ENCODE measurements around the gene ARHGEF3.

ARHGEF3 gene

GRCh38 chr3:56801662-56802377 is at the start of gene ARHGEF3:
TSS of gene ARHGEF3 (minus strand) at chr3:56801949. CDS start at chr3:56801798, 151 bp downstream.
- peak; percentile 62 for DNase-seq

- no peak for DNase-seq
These were observed 47.9 kb upstream of the ARHGEF3 start for GRCh38 chr3:56849698-56850097.

GRCh38 chr3:56845505-56845904 is 43.8 kb upstream of the ARHGEF3 start:
- DNase-seq, result no peak

GRCh38 chr3:56844536-56844935 is 42.8 kb upstream of the ARHGEF3 start:
- no peak for DNase-seq

DNA sequence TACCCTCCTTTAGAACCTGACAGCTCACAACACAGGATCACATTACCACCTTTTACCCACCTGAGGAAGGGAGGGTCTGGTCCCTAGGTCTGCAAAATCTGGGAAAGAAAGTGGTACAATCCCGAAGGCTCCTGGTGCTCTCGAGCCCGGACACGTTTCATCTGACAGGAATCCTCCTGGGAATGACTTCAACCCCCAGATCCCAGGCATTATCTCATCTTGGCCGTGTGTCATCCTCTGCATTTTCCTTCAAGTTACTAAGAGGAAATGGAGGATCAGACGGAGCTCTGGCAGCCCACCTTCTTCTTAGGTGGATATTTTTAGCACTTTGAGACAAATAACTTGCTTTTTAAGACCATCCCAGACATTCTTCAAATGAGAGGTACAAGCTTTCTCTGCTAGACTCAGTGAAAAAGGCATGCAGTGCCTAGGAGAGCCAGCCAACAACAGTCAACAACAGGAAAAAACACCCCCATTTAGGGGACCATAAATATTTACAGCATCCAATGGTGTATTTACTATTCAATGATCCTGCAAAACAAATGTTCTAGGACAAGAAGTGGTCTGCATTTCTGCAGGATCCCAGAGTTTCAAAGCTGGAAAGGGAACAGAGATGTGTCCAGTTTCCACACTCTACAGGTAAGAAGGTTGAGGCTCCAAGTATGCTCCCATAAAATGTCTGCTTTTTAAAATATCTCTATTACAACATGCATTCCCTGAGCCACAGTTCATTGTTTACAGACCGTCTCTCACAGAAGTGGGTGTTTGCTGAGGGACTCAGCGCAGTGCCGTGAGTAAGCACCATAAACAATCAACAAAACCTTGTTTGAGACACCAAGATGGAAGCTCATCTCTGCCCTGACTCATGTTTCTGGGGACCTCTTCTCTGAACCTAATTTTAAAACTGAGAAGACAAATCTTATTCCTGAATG is 38.3 kb upstream of the ARHGEF3 start:
- no peak for DNase-seq

DNA sequence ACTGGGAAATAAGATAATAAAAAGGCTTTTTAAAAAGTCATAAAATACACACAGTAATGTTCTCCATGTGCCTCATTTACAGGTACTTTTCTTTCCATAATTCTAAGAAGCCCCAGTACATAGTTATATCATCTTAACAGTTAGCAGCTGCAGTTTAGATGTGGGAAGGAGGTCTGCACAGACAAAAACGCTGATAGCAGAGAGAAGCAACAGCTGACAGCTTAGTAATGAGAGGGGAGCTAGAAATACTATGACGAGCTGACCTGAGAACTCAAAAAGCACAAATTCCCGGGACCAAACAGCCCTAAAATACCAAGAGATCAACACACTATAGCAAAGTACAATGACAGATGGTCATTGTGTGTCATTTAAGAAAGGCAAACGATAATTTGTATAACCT is 36.7 kb upstream of the ARHGEF3 start:
- no peak for DNase-seq

DNA sequence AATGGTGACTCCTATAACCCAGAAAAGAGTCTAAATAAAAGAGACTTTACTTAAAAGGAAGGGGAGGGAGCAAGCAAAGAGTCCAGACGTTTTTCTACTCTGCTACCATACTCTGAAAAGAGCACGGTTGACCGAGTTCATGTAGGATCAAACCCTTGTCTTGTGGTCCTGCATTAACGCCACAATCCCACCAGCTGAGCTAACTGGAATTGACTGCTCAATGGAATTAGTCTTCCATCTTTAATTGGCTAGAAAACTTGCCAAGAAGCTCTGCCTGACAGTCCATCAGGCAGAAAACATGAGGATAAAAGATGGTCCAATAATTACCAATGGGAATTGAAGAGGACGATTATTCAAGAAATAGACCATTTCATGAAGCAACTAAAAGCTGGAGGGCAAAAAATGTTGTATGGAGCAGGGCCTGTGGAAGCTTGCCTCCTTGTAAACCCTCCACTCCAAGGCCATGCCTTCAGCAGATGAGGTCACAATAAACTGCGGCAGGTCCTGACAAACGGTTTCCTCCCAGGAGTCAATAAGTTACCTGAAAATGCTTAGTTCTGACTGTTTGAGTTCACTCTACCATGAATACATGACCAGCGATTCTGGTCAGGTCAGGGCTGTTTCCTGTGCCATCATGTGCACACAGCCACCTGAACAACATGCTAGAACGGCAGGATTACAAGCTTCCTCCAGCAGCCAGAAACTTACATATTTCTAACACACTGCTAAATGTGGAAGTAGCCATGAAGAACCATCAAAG is 35.6 kb upstream of the ARHGEF3 start:
- no peak for DNase-seq

DNA sequence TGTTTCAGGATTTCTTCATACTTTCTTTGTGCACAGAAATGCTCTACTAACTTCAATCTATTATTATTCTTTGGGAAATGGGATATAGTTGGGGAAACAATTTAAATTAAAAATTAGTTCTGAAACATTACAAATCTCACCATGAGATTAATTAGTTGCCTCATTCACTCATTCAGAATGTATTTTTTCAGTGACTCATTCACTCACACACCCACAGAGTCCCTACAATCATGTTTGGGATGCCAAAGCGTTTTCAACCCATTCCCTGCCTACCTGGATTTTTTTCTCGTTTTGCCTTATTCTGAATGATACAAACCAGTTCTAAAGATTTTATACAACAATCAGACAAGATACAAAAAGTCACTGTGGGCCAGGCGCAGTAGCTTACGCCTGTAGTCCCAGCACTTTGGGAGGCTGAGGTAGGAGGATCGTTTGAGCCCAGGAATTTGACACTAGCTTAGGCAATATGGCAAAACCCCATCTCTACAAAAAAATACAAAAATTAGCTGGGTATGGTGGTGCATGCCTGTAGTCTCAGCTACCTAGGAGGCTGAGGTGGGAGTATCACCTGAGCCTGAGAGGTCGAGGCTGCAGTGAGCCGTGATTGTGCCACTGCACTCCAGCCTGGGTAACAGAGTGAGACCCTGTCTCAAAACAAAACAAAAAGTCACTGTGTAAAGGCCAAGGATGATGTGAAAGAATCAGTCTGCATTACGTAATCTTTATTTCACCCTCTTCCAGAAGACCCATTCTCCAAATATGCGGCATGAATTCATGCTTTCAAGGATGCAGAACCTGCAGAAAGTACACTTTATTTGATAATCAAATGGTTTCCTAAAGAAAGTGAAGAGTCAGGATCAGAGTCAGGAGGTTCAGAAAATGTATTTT is 34.8 kb upstream of the ARHGEF3 start:
- DNase-seq, result no peak

GRCh38 chr3:56835650-56836227 is 34.0 kb upstream of the ARHGEF3 start:
- DNase-seq, result no peak

DNA sequence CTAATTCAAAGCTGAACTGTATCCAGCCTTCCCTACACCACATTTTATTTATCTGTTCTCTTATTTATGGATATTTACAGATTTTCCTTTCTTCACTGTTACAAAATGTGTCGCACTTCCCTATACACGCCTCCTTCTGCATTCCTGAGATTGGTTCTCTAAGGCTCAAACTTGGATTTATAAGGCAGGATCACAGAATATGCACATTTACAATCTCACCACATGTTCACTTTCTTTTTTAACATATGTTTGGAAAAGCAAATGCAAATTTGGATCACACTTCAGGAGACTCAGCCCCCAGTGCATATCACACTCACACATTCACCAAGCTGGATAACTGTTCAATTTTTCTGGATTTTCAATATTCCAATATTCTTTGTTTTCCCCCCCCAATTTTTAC is 31.8 kb upstream of the ARHGEF3 start:
- DNase-seq, result no peak

GRCh38 chr3:56833022-56833421 is 31.3 kb upstream of the ARHGEF3 start:
- DNase-seq, result no peak

DNA sequence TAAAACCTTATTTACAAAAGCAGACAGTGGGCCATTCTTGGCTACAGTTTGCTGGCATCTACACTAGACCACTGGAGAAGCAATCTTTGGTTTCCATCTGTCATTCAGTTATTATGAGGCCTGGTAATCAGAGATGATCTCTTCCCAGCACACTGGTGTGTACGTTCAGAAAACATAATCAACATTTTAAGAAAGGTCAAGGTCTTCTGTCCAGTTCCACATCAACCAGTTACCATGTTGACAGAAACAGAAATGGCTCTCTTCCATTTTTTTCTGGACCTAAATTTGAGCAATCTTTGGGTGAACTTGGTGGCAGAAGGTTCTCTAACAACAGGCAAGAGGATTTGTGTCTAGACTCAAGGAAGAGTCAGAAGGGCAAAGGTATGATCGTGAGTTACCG is 29.8 kb upstream of the ARHGEF3 start:
- no peak for DNase-seq

DNA sequence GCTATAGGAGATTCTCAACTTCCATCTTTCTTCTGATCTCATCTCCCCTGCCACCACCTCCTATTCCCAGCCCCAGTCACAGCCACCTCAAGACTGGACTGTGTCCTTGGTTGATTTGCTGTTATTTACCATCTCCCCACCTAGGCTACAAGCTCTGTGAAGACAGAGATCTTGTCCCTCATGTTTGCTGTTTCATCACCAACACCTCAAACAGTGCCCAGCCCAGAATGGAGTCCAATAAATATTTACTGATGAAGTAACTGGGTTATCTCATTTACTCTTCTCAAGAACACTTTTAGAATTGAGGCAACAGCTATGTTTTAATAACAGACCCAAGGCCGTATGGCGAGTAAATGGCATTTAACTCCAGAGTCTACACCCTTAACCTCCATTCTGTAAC is 29.1 kb upstream of the ARHGEF3 start:
- DNase-seq, result no peak

DNA sequence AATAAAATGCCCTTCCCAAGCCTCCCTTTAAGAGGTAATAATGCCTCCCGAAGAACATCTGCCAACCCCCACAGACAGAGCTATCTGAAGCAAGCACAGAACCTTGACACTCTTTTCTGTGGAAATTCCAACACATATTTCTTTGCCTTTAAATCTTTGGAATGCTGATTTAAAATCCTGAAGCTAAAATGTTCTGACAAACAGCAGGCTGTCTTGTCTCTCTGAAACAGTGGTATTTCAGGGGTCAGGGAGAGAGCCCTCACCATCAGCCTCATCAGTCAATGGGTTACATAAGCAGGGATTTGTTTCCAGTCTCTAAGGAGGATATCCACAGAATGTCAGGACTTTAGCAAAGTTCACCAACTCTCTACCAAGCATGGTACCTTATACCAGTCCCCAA is 27.8 kb upstream of the ARHGEF3 start:
- no peak for DNase-seq

GRCh38 chr3:56826831-56827722 is 25.3 kb upstream of the ARHGEF3 start:
- no peak for DNase-seq

DNA sequence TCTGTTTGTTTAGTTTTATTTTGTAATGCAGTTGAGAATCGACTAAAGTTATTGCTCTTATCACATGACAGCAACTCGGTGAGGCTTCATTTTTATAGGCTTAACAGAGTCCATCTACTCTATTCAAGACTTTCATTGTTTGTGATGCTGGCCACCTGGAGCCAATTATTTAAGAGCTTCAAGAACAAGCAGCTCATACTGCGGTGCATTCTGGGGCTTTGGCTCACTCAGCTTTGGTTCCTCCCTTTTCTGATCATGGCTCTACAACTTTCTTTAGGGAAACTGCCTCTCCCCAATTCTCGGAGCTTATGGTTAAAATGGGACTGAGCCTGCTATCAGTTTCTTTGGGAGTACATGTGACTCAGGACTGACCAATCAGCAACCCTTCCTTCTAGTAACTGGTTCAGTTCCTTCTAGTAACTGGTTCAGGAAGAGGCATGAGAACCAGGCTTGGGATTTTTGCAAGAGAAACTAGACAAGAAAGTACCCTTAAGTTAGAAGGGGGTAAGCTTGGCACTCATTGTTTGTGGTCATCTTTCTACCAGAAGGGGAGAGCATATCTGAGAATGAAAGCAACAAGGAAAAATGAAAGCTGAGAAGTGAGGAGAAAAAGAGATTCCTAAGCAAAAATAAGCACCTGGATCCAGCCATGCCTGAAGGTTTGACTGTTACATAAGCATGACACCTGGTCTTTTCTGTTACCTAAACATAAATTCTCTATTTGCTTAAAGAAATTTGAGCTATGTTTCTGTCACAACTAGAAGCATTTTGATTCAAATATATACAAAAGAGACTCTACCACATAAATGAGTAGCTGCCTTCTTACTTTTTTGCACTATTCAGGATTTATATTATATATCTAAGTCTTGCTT is 24.1 kb upstream of the ARHGEF3 start:
- no peak for DNase-seq

- no peak for DNase-seq
These were observed 22.4 kb upstream of the ARHGEF3 start for GRCh38 chr3:56823984-56824703.

- DNase-seq, result no peak
These were observed 21.7 kb upstream of the ARHGEF3 start for GRCh38 chr3:56823421-56823926.

- DNase-seq, result no peak
These were observed 20.8 kb upstream of the ARHGEF3 start for GRCh38 chr3:56822501-56822900.

All from KG1 (cell line).